ENCODE results near the gene RSBN1L. TPM values are rescaled to one million over a fixed set of nuclear protein-coding genes. Genes with fewer than 3 reads are reported as not detected.

RSBN1L gene
- 11.3 and 14.8 TPM in 2 replicates for total RNA-seq

GRCh38 chr7:77696057-77696642 is at the start of gene RSBN1L:
Gene RSBN1L, plus strand, starts transcription at chr7:77696459. Its CDS starts 11 bp downstream, at chr7:77696470.

GRCh38 chr7:77798394-77799077 is 102.3 kb downstream of the RSBN1L start, which contains the start of the genes PHTF2 and TMEM60:
Gene PHTF2, plus strand, starts transcription at chr7:77798773.
Gene TMEM60, minus strand, starts transcription at chr7:77798434. Its CDS starts 4,061 bp downstream, at chr7:77794373.

Other genes with a start within 250 kb of the RSBN1L start
- gene PTPN12, start 159.2 kb upstream of the RSBN1L start, total RNA-seq: 38.5 and 45.1 TPM in 2 replicates
- gene TMEM60, start 102.0 kb downstream of the RSBN1L start, total RNA-seq: 11.5 and 20.9 TPM in 2 replicates
- gene PHTF2, start 102.3 kb downstream of the RSBN1L start, total RNA-seq: 24.8 and 26.8 TPM in 2 replicates